ENCODE measurements around the gene NAA80.

GRCh38 chr3:50326182-50326541 is 27.0 kb upstream of the NAA80 start:
- no peak for TF ChIP-seq POLR2A (IDR thresholded peaks at IDR 0.05)
- no peak for TF ChIP-seq CTCF (IDR thresholded peaks at IDR 0.05)
- TF ChIP-seq EP300 (IDR thresholded peaks at IDR 0.05), result no peak
- no peak for TF ChIP-seq POLR2AphosphoS5 (IDR thresholded peaks at IDR 0.05)
